ENCODE results near the gene TRIM28. TPM values are rescaled to one million over a fixed set of nuclear protein-coding genes. Genes with fewer than 3 reads are reported as not detected.

The TRIM28 gene
- total and polyA plus RNA-seq, 9 of the 15 experiments (the other 6 are each of a cell fraction or from before 2014, with no cell fraction given), result 12.1 to 797 (median 490) TPM

DNA sequence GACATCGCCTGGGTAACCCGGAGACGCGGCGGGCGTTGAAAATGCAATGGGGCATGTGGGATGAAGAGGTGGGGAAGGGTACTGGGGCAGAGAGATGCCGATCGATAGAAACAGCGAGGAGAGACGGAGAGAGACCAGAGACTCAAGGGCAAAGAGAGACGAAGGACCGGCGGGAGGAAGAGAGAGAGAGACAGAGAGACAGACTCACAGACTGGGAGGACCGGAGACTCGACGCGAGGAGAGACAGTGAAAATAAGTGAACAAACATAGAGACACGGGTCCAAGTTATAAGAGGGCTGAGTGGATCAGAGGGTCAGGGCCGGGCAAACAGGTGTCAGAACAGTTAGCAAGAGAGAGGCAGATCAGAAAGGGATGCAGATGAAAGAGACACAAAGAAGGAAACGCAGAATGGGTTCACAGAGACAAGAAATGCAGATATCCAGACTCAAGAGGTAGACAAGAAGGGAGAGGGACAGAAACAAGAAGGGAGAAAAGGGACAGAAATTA, 29.8 kb downstream of the TRIM28 start (continued):
- TF ChIP-seq, protein P1, sequence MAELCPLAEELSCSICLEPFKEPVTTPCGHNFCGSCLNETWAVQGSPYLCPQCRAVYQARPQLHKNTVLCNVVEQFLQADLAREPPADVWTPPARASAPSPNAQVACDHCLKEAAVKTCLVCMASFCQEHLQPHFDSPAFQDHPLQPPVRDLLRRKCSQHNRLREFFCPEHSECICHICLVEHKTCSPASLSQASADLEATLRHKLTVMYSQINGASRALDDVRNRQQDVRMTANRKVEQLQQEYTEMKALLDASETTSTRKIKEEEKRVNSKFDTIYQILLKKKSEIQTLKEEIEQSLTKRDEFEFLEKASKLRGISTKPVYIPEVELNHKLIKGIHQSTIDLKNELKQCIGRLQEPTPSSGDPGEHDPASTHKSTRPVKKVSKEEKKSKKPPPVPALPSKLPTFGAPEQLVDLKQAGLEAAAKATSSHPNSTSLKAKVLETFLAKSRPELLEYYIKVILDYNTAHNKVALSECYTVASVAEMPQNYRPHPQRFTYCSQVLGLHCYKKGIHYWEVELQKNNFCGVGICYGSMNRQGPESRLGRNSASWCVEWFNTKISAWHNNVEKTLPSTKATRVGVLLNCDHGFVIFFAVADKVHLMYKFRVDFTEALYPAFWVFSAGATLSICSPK (IDR thresholded peaks at IDR 0.05; ENCODE audit: borderline replicate concordance), result peak; percentile 89
- TF ChIP-seq BHLHE40 (IDR thresholded peaks at IDR 0.05; ENCODE audit: low read length), result 0 out of 2 replicates have a peak, but pooled peaks have one; percentile 0
- TF ChIP-seq ZEB2 (IDR thresholded peaks at IDR 0.05), result no peak
- TF ChIP-seq IFI16 (CRISPR knock-in tag; IDR thresholded peaks at IDR 0.05), result no peak
- TF ChIP-seq DNMT1 (IDR thresholded peaks at IDR 0.05), result 0 out of 2 replicates have a peak, but pooled peaks have one; percentile 54
- peak; percentile 51; the same call in 1 of the 2 replicates for TF ChIP-seq FOXJ3 (CRISPR knock-in tag; IDR thresholded peaks at IDR 0.05)
- TF ChIP-seq FOXK1 (CRISPR knock-in tag; IDR thresholded peaks at IDR 0.05; ENCODE audit: borderline replicate concordance), result peak; percentile 0; the same call in 1 of the 2 replicates
- TF ChIP-seq PHF20 (IDR thresholded peaks at IDR 0.05; ENCODE audit: partially characterized antibody), result peak; percentile 12
- TF ChIP-seq HDAC2 (IDR thresholded peaks at IDR 0.05), result peak; percentile 67
- no peak for TF ChIP-seq ATF1 (CRISPR knock-in tag; IDR thresholded peaks at IDR 0.05)
- peak; percentile 91 for TF ChIP-seq ATF1 (tag; IDR thresholded peaks at IDR 0.05)
- TF ChIP-seq ZBTB8A (IDR thresholded peaks at IDR 0.05; ENCODE audit: partially characterized antibody), result no peak
- TF ChIP-seq, protein P2, sequence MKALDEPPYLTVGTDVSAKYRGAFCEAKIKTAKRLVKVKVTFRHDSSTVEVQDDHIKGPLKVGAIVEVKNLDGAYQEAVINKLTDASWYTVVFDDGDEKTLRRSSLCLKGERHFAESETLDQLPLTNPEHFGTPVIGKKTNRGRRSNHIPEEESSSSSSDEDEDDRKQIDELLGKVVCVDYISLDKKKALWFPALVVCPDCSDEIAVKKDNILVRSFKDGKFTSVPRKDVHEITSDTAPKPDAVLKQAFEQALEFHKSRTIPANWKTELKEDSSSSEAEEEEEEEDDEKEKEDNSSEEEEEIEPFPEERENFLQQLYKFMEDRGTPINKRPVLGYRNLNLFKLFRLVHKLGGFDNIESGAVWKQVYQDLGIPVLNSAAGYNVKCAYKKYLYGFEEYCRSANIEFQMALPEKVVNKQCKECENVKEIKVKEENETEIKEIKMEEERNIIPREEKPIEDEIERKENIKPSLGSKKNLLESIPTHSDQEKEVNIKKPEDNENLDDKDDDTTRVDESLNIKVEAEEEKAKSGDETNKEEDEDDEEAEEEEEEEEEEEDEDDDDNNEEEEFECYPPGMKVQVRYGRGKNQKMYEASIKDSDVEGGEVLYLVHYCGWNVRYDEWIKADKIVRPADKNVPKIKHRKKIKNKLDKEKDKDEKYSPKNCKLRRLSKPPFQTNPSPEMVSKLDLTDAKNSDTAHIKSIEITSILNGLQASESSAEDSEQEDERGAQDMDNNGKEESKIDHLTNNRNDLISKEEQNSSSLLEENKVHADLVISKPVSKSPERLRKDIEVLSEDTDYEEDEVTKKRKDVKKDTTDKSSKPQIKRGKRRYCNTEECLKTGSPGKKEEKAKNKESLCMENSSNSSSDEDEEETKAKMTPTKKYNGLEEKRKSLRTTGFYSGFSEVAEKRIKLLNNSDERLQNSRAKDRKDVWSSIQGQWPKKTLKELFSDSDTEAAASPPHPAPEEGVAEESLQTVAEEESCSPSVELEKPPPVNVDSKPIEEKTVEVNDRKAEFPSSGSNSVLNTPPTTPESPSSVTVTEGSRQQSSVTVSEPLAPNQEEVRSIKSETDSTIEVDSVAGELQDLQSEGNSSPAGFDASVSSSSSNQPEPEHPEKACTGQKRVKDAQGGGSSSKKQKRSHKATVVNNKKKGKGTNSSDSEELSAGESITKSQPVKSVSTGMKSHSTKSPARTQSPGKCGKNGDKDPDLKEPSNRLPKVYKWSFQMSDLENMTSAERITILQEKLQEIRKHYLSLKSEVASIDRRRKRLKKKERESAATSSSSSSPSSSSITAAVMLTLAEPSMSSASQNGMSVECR (CRISPR knock-in tag; IDR thresholded peaks at IDR 0.05), result peak; percentile 91; the same call in 1 of the 2 replicates
- TF ChIP-seq, protein P3, sequence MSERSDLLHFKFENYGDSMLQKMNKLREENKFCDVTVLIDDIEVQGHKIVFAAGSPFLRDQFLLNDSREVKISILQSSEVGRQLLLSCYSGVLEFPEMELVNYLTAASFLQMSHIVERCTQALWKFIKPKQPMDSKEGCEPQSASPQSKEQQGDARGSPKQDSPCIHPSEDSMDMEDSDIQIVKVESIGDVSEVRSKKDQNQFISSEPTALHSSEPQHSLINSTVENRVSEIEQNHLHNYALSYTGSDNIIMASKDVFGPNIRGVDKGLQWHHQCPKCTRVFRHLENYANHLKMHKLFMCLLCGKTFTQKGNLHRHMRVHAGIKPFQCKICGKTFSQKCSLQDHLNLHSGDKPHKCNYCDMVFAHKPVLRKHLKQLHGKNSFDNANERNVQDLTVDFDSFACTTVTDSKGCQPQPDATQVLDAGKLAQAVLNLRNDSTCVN (CRISPR knock-in tag; IDR thresholded peaks at IDR 0.05), result 0 out of 2 replicates have a peak, but pooled peaks have one; percentile 61
- TF ChIP-seq OTX1 (CRISPR knock-in tag; IDR thresholded peaks at IDR 0.05), result peak; percentile 81; the same call in 1 of the 2 replicates
- peak; percentile 94 for TF ChIP-seq HLTF (IDR thresholded peaks at IDR 0.05)
- TF ChIP-seq SMARCA4 (IDR thresholded peaks at IDR 0.05), result peak; percentile 44; the same call in 1 of the 2 replicates
- TF ChIP-seq ZFP36 (IDR thresholded peaks at IDR 0.05; ENCODE audit: low read depth, low read length, partially characterized antibody), result no peak
- peak; percentile 6; the same call in 1 of the 2 replicates for TF ChIP-seq SMAD4 (CRISPR knock-in tag; conservative IDR thresholded peaks at IDR 0.05)
- no peak for TF ChIP-seq ZNF644 (tag; IDR thresholded peaks at IDR 0.05; ENCODE audit: low read depth)
- TF ChIP-seq SIN3B (IDR thresholded peaks at IDR 0.05; ENCODE audit: low read depth), result 0 out of 2 replicates have a peak, but pooled peaks have one; percentile 0
- 0 out of 4 replicates have a peak, but pooled peaks of 1 of the 2 experiments have one; percentile 65 for TF ChIP-seq CSDE1 (IDR thresholded peaks at IDR 0.05)
- peak; percentile 77 for TF ChIP-seq SMARCA5 (IDR thresholded peaks at IDR 0.05)
- 0 out of 2 replicates have a peak, but pooled peaks have one; percentile 11 for TF ChIP-seq MTA2 (IDR thresholded peaks at IDR 0.05; ENCODE audit: low read depth)
- peak; percentile 14 for TF ChIP-seq ASH1L (IDR thresholded peaks at IDR 0.05; ENCODE audit: borderline replicate concordance, low read depth, partially characterized antibody)

Measured in K562 (cell line).